Smooth muscle cell (in vitro differentiated cells): ENCODE results near the gene TRNP1. TPM values are rescaled to one million over a fixed set of nuclear protein-coding genes. Genes with fewer than 3 reads are reported as not detected.
"Not testable (repeated sequence)": the region's sequence is repeated elsewhere in the genome, so short reads cannot be mapped to it uniquely, and the experiment has no call there.

ENCODE experiments used
- DNase-seq: peaks from one replicate; lab custom pipeline; 2025; ENCODE audit not compliant: unreplicated experiment; lab: John Stamatoyannopoulos, UW
- H2AFZ ChIP-seq: fragments of 200-600 bp; sonication (generic); 2 replicates; pipeline ENCODE4 v1.6.0; 2016; ENCODE audit warnings: antibody characterized with exemption, low read depth, mild to moderate bottlenecking
- H3F3A ChIP-seq: fragments of 200-600 bp; sonication (generic); 2 replicates; pipeline ENCODE4 v1.6.0; 2017; ENCODE audit warnings: antibody characterized with exemption, low read depth
- H3K27ac ChIP-seq: fragments of 200-600 bp; sonication (generic); 2 replicates; pipeline ENCODE4 v1.5.1; 2016; ENCODE audit warnings: low read depth, mild to moderate bottlenecking
- H3K27me3 ChIP-seq: fragments of 200-600 bp; sonication (generic); 2 replicates; pipeline ENCODE4 v1.6.1; 2016; ENCODE audit warnings: low read depth, mild to moderate bottlenecking
- H3K36me3 ChIP-seq: fragments of 200-600 bp; sonication (generic); 2 replicates; pipeline ENCODE4 v1.5.1; 2016; ENCODE audit warnings: low read depth
- H3K4me1 ChIP-seq: fragments of 200-600 bp; sonication (generic); 2 replicates; pipeline ENCODE4 v1.5.1; 2016; ENCODE audit warnings: low read depth
- H3K4me2 ChIP-seq: fragments of 200-600 bp; sonication (generic); 2 replicates; pipeline ENCODE4 v1.6.0; 2016; ENCODE audit warnings: mild to moderate bottlenecking
- H3K4me3 ChIP-seq: fragments of 200-600 bp; sonication (generic); 2 replicates; pipeline ENCODE4 v1.5.1; 2016; ENCODE audit warnings: mild to moderate bottlenecking
- H3K79me2 ChIP-seq: fragments of 200-600 bp; sonication (generic); 2 replicates; pipeline ENCODE4 v1.6.0; 2016; ENCODE audit warnings: low read depth, mild to moderate bottlenecking
- H3K9ac ChIP-seq: fragments of 200-600 bp; sonication (generic); 2 replicates; pipeline ENCODE4 v1.6.0; 2016; ENCODE audit warnings: low read depth
- H3K9me3 ChIP-seq: fragments of 200-600 bp; sonication (generic); replicated peaks from 2 replicates; pipeline ENCODE4 v1.5.1; 2016; ENCODE audit warnings: low read depth
- H4K20me1 ChIP-seq: fragments of 200-600 bp; sonication (generic); 2 replicates; pipeline ENCODE4 v1.6.0; 2016; ENCODE audit warnings: low read depth
- WGBS: methylation state at CpG from one replicate; pipeline ENCODE4 v1.1.7; 2016; ENCODE audit warnings: low lambda C conversion rate; 5-methylcytosine and 5-hydroxymethylcytosine counted together
- polyA plus RNA-seq: library from polyadenylated mRNA; unstranded; fragments of >200 nt; fragmentation: Nextera tagmentation; extraction: Ambion mirVana; gene quantifications from 2 replicates; pipeline ENCODE4 v1.2.1, GENCODE V29; 2016
- total RNA-seq: library from RNA; depleted of rRNA; stranded (reverse); fragments of >200 nt; gene quantifications from 2 replicates; pipeline ENCODE4 v1.2.3, GENCODE V29; 2014
- TF ChIP-seq, protein P1 (sequence below): fragments of 200-600 bp; sonication (generic); IDR thresholded peaks from 2 replicates; pipeline ENCODE4 v1.5.1; 2017; ENCODE audit warnings: borderline replicate concordance, mild to moderate bottlenecking, antibody characterized with exemption; ENCODE audit not compliant: insufficient read depth, poor library complexity, severe bottlenecking

TRNP1 gene
- total and polyA plus RNA-seq, 2 experiments from 2014 or later = 4.4 to 18.6 TPM

- Histone ChIP-seq H3F3A (no peaks in the 10 kb centered on the region), H3K36me3 (no peaks in the 10 kb centered on the region), H3K4me3 (no peak overlapping the region), H3K27ac (no peak overlapping the region), H4K20me1 (no peaks in the 10 kb centered on the region), H2AFZ (no peak overlapping the region), H3K9ac (no peak overlapping the region), H3K4me1 (no peaks in the 10 kb centered on the region), H3K4me2 (no peak overlapping the region), H3K79me2 (no peaks in the 10 kb centered on the region), H3K27me3 (peaks cover 3% of the 10 kb centered on the region), H3K9me3 (no peaks in the 10 kb centered on the region)
- DNase-seq = no peak
- TF ChIP-seq, protein P1, sequence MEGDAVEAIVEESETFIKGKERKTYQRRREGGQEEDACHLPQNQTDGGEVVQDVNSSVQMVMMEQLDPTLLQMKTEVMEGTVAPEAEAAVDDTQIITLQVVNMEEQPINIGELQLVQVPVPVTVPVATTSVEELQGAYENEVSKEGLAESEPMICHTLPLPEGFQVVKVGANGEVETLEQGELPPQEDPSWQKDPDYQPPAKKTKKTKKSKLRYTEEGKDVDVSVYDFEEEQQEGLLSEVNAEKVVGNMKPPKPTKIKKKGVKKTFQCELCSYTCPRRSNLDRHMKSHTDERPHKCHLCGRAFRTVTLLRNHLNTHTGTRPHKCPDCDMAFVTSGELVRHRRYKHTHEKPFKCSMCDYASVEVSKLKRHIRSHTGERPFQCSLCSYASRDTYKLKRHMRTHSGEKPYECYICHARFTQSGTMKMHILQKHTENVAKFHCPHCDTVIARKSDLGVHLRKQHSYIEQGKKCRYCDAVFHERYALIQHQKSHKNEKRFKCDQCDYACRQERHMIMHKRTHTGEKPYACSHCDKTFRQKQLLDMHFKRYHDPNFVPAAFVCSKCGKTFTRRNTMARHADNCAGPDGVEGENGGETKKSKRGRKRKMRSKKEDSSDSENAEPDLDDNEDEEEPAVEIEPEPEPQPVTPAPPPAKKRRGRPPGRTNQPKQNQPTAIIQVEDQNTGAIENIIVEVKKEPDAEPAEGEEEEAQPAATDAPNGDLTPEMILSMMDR = no peak
- WGBS = 92% methylated on average over 5 of the region's 5 CpGs
These were observed 9.6 kb upstream of the TRNP1 start for GRCh38 chr1:26983863-26984262.

DNA sequence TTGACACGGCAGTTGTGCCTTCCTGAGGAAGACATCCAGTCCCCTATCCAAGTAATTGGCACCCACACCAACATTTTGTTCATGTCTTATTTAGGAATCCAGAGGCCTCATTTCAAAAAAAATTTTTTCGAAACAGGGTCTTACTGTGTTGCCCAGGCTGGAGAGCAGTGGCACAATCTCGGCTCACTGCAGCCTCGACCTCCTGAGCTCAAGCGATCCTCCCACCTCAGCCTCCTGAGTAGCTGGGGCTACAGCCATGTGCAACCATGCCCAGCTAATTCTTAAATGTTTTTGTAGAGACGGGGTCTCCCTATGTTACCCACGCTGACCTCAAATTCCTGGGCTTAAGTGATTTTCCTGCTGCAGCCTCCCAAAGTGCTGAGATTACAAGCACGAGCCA lies 9.2 kb upstream of the TRNP1 start:
- Histone ChIP-seq H3K36me3 (no peaks in the 10 kb centered on the region), H3K27me3 (peaks cover 3% of the 10 kb centered on the region)
- 89% methylated on average over 8 of the region's 8 CpGs for WGBS

GRCh38 chr1:26986658-26987057 lies 6.8 kb upstream of the TRNP1 start:
- H3K27ac ChIP-seq = no peak overlapping the region
- TF ChIP-seq, protein P1 = no peak
- WGBS = 81% methylated on average over 2 of the region's 2 CpGs
- peaks cover 3% of the 10 kb centered on the region for H3K27me3 ChIP-seq
- H3K4me1 ChIP-seq = no peaks in the 10 kb centered on the region
- H3K79me2 ChIP-seq = no peaks in the 10 kb centered on the region
- H3K9me3 ChIP-seq = no peaks in the 10 kb centered on the region
- H3K9ac ChIP-seq = no peak overlapping the region
- H4K20me1 ChIP-seq = no peaks in the 10 kb centered on the region
- H3F3A ChIP-seq = no peaks in the 10 kb centered on the region
- no peak overlapping the region for H3K4me3 ChIP-seq
- no peak overlapping the region for H2AFZ ChIP-seq
- no peak overlapping the region for H3K4me2 ChIP-seq
- DNase-seq = no peak
- H3K36me3 ChIP-seq = no peaks in the 10 kb centered on the region

More for the DNA sequence above, 9.2 kb upstream of the TRNP1 start:
- H4K20me1 ChIP-seq = no peaks in the 10 kb centered on the region
- no peaks in the 10 kb centered on the region for H3K79me2 ChIP-seq
- no peaks in the 10 kb centered on the region for H3F3A ChIP-seq
- H3K9me3 ChIP-seq = no peaks in the 10 kb centered on the region
- H3K9ac ChIP-seq = no peak overlapping the region
- H3K4me3 ChIP-seq = no peak overlapping the region
- DNase-seq = no peak
- H2AFZ ChIP-seq = no peak overlapping the region
- H3K4me2 ChIP-seq = no peak overlapping the region
- H3K4me1 ChIP-seq = no peaks in the 10 kb centered on the region
- TF ChIP-seq, protein P1 = no peak
- no peak overlapping the region for H3K27ac ChIP-seq

DNA sequence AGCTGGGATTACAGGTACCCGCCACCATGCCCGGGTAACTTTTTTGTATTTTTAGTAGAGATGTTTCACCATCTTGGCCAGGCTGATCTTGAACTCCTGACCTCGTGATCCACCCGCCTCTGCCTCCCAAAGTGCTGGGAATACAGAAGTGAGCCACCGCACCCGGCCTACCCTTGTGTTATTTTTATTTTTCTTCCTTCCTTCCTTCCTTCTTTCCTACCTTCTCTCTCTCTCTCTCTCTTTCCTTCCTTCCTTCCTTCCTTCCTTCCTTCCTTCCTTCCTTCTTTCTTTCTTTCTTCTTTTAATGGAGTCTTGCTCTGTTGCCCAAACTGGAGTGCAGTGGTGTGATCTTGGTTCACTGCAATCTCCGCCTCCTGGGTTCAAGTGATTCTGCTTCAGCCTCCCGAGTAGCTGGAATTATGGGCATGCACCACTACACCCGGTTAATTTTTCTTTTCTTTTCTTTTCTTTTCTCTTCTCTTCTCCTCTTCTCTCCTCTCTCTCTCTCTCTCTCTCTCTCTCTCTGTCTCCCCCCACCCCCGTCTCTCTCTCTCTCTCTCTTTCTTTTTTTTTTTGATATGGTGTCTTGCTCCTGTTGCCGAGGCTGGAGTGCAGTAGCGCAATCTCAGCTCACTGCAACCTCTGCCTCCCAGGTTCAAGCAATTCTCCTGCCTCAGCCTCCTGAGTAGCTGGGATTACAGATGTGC lies 3.9 kb upstream of the TRNP1 start:
- H3K79me2 ChIP-seq, H3K9me3 ChIP-seq, H3F3A ChIP-seq, H2AFZ ChIP-seq, H4K20me1 ChIP-seq, H3K9ac ChIP-seq, H3K36me3 ChIP-seq, H3K4me1 ChIP-seq, DNase-seq, H3K4me3 ChIP-seq, H3K27me3 ChIP-seq, H3K27ac ChIP-seq, H3K4me2 ChIP-seq: not testable (repeated sequence)
- 91% methylated on average over 12 of the region's 12 CpGs for WGBS
